Activated CD8-positive, alpha-beta T cell treated with anti-CD3 and anti-CD28 coated beads, Interleukin-2, amount 10 ng/mL, durations not matched to agents 7 days and 5 days (primary cell): Measurements from ENCODE around the gene ALDH1L2. TPM values are rescaled to one million over a fixed set of nuclear protein-coding genes. Genes with fewer than 3 reads are reported as not detected.

Source experiments
- ATAC-seq: fragments of 150-1000 bp; cut with Tn5 transposase; one replicate; pipeline ENCODE4 v1.10.0; 2021; ENCODE audit warnings: moderate library complexity
- CTCF ChIA-PET: fragments of 350-600 bp; sonication (Branson Sonifier 250); formaldehyde crosslinking; loops from one replicate; lab custom pipeline; 2021; ENCODE audit warnings: antibody characterized with exemption; lab: Charles Lee
- POLR2A ChIA-PET: fragments of 350-600 bp; sonication (Branson Sonifier 250); formaldehyde crosslinking; loops from one replicate; lab custom pipeline; 2021; ENCODE audit warnings: antibody characterized with exemption; lab: Charles Lee
- DNase-seq: peaks from one replicate; pipeline ENCODE4 v3.0.0-alpha.2; 2020
- H3K27ac Mint-ChIP-seq: one replicate; pipeline ENCODE4 v1.8.0; 2021; ENCODE audit warnings: mild to moderate bottlenecking, mixed read lengths
- H3K27me3 Mint-ChIP-seq: one replicate; pipeline ENCODE4 v1.8.0; 2021; ENCODE audit warnings: low read depth, mixed read lengths
- H3K36me3 Mint-ChIP-seq: one replicate; pipeline ENCODE4 v1.8.0; 2021; ENCODE audit warnings: low read depth, mixed read lengths
- H3K4me1 Mint-ChIP-seq: one replicate; pipeline ENCODE4 v1.8.0; 2021; ENCODE audit warnings: low read depth, mixed read lengths
- H3K4me3 Mint-ChIP-seq: one replicate; pipeline ENCODE4 v1.8.0; 2021; ENCODE audit warnings: mild to moderate bottlenecking, mixed read lengths
- H3K9me3 Mint-ChIP-seq: one replicate; pipeline ENCODE4 v1.8.0; 2022; ENCODE audit warnings: mixed read lengths; ENCODE audit not compliant: insufficient read depth
- total RNA-seq, 2 experiments: library from RNA; stranded (reverse); gene quantifications; one replicate each; pipeline ENCODE4 v1.2.3, GENCODE V29; 2021

The ALDH1L2 gene
- total RNA-seq, 2 experiments from 2014 or later, result 0.18 to 0.21 TPM

DNA sequence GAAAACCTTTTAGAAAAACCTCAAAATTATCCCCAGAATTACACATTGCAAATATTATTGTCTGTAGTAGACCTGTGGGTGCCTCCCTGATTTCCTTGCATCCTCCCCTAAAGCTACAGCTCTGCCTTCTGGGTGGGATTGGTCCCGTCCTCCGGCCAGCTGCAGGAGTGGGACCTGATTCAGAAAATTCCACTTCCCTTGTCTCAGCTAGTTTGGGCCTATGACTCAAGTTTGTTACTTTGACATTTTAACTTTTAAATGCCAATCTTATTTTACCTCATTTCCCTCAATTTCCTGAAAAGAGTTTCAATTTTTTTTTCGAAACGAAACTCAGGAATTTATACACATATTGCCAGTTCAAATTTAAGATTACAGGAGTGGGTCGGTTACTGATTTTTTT, 113.0 kb downstream of the ALDH1L2 start:
- peaks cover 4% of the 10 kb centered on the region for H3K27me3 Mint-ChIP-seq
- H3K9me3 Mint-ChIP-seq, result no peaks in the 10 kb centered on the region
- DNase-seq (no peak), ATAC-seq (no peak)
- no peaks in the 10 kb centered on the region for H3K36me3 Mint-ChIP-seq
- H3K27ac Mint-ChIP-seq, result no peak overlapping the region
- no peak overlapping the region for H3K4me3 Mint-ChIP-seq
- H3K4me1 Mint-ChIP-seq, result no peaks in the 10 kb centered on the region
- POLR2A ChIA-PET, result no interaction called here
- CTCF ChIA-PET, result interaction anchor here (1.6 kb wide), 1 partner anchor 12 kb away, joined by 5 read pairs; no protein-coding TSS in a partner anchor

Other genes with a start within 250 kb of the ALDH1L2 start
- gene SLC41A2, start 126.2 kb downstream of the ALDH1L2 start, total RNA-seq, result 1 to 10 TPM; 2.0 to 2.9 TPM
- 10 to 100 TPM; 15.2 to 16.5 TPM for gene NOPCHAP1, start 98.1 kb downstream of the ALDH1L2 start, total RNA-seq
- gene WASHC4, start 23.3 kb upstream of the ALDH1L2 start, total RNA-seq, result 10 to 100 TPM; 39.2 to 42.8 TPM
- 10 to 100 TPM; 19.0 to 20.4 TPM for gene APPL2, start 151.7 kb upstream of the ALDH1L2 start, total RNA-seq
- 100 to 1,000 TPM; 301 to 311 TPM for gene C12orf75, start 246.2 kb upstream of the ALDH1L2 start, total RNA-seq